DND-41 (cell line): ENCODE results near the gene TBC1D5.

Source experiments
- ATAC-seq: fragments of 200-7000 bp; cut with Tn5 transposase; 3 replicates; pipeline ENCODE4 v1.9.1; 2021; ENCODE audit warnings: low read depth; ENCODE audit not compliant: insufficient read depth
- DNase-seq: peaks from one replicate; pipeline ENCODE4 v3.0.0-alpha.2; 2020
- H2AFZ ChIP-seq: 2 replicates; pipeline ENCODE4 v1.6.0; 2012; ENCODE audit warnings: low read depth, low read length
- H3K27ac ChIP-seq: 2 replicates; pipeline ENCODE4 v1.5.1; 2012; ENCODE audit warnings: low read length, inconsistent platforms
- H3K27me3 ChIP-seq: fragments of 200-600 bp; sonication (generic); 2 replicates; pipeline ENCODE4 v1.6.0; 2012; ENCODE audit warnings: low read length, mild to moderate bottlenecking, inconsistent platforms; ENCODE audit not compliant: insufficient read depth, poor library complexity
- H3K36me3 ChIP-seq: 2 replicates; pipeline ENCODE4 v1.5.1; 2012; ENCODE audit warnings: low read length, inconsistent platforms; ENCODE audit not compliant: insufficient read depth
- H3K4me1 ChIP-seq: 2 replicates; pipeline ENCODE4 v1.5.1; 2012; ENCODE audit warnings: mild to moderate bottlenecking, low read length; ENCODE audit not compliant: insufficient read depth
- H3K4me2 ChIP-seq: 2 replicates; pipeline ENCODE4 v1.6.0; 2012; ENCODE audit warnings: mild to moderate bottlenecking, moderate library complexity, low read length, inconsistent platforms; ENCODE audit not compliant: insufficient read depth
- H3K4me3 ChIP-seq, 2 experiments: fragments of 200-600 bp in 1 of 2; shearing (Covaris generic) in 1 of 2; 2 replicates each; pipeline ENCODE4 v1.5.1; 2012 to 2016; ENCODE audit warnings: inconsistent platforms in 2 of 2, low read length in 2 of 2, mild to moderate bottlenecking in 2 of 2, low read depth in 1 of 2, moderate library complexity in 1 of 2
- H3K79me2 ChIP-seq: 2 replicates; pipeline ENCODE4 v1.6.0; 2012; ENCODE audit warnings: low read length, inconsistent platforms; ENCODE audit not compliant: insufficient read depth
- H3K9ac ChIP-seq: 2 replicates; pipeline ENCODE4 v1.6.0; 2012; ENCODE audit warnings: low read depth, mild to moderate bottlenecking, inconsistent platforms, low read length, moderate library complexity
- H3K9me3 ChIP-seq: 2 replicates; pipeline ENCODE4 v1.5.1; 2012; ENCODE audit warnings: low read length, moderate library complexity, mild to moderate bottlenecking, inconsistent platforms; ENCODE audit not compliant: insufficient read depth, severe bottlenecking
- H4K20me1 ChIP-seq: 2 replicates; pipeline ENCODE4 v1.6.0; 2012; ENCODE audit warnings: low read length; ENCODE audit not compliant: insufficient read depth
- EZH2 ChIP-seq: IDR thresholded peaks from 3 replicates; pipeline ENCODE4 v1.6.1; 2012; ENCODE audit warnings: borderline replicate concordance, low read depth, mild to moderate bottlenecking, moderate library complexity, low read length, inconsistent platforms; ENCODE audit not compliant: severe bottlenecking
- TF ChIP-seq, protein P1 (sequence below): IDR thresholded peaks from 2 replicates; pipeline ENCODE4 v1.5.1; 2012; ENCODE audit warnings: borderline replicate concordance, low read length, moderate library complexity, mild to moderate bottlenecking; ENCODE audit not compliant: poor library complexity, severe bottlenecking; ENCODE audit errors: extremely low read depth

TBC1D5 gene

DNA sequence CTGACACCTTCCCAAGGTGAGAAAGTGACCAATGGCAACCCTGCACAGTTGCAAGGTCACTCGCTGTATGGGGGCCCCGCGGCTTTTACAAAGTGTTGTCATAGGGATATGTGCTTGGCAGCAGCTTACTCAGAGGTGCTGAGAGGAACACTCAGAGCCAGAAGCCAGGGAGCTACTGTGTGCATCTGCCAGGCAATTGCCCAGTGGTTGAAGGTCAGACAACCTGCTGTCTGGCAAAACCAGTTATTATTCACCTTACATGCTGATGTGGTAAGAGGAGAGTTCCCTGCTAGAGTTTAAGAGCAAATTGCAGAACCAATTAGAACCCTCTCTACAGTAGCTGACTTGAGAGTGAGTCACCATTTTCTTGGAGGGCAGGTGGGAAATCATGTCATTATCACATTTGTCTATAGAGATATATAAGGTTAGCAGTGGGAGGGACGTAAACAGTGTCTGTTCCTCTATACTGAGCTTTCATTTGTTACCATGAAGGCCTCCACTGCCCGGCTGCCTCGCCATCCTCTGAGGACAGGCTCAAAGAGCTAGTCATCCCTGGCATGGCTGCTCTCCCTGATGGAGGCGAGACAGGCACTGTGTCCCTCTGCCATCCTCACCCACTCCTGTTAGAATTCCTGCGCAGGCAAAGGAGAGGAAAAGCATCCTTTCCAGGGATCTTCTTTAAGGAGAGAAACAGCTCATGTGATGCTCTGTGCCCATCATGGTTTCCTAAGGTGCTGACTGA lies 583.3 kb downstream of the TBC1D5 start:
- H3K4me1 ChIP-seq: no peaks in the 10 kb centered on the region
- no peaks in the 10 kb centered on the region for H4K20me1 ChIP-seq
- no peak overlapping the region for H2AFZ ChIP-seq
- H3K27ac ChIP-seq: no peak overlapping the region
- no peak for DNase-seq
- H3K4me2 ChIP-seq: no peak overlapping the region
- no peak overlapping the region for H3K4me3 ChIP-seq
- TF ChIP-seq, protein P1, sequence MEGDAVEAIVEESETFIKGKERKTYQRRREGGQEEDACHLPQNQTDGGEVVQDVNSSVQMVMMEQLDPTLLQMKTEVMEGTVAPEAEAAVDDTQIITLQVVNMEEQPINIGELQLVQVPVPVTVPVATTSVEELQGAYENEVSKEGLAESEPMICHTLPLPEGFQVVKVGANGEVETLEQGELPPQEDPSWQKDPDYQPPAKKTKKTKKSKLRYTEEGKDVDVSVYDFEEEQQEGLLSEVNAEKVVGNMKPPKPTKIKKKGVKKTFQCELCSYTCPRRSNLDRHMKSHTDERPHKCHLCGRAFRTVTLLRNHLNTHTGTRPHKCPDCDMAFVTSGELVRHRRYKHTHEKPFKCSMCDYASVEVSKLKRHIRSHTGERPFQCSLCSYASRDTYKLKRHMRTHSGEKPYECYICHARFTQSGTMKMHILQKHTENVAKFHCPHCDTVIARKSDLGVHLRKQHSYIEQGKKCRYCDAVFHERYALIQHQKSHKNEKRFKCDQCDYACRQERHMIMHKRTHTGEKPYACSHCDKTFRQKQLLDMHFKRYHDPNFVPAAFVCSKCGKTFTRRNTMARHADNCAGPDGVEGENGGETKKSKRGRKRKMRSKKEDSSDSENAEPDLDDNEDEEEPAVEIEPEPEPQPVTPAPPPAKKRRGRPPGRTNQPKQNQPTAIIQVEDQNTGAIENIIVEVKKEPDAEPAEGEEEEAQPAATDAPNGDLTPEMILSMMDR: no peak
- no peak for TF ChIP-seq EZH2
- ATAC-seq: no peak
- no peaks in the 10 kb centered on the region for H3K27me3 ChIP-seq
- H3K79me2 ChIP-seq: no peaks in the 10 kb centered on the region
- H3K9ac ChIP-seq: no peak overlapping the region
- peaks cover 88% of the 10 kb centered on the region for H3K36me3 ChIP-seq
- no peaks in the 10 kb centered on the region for H3K9me3 ChIP-seq

DNA sequence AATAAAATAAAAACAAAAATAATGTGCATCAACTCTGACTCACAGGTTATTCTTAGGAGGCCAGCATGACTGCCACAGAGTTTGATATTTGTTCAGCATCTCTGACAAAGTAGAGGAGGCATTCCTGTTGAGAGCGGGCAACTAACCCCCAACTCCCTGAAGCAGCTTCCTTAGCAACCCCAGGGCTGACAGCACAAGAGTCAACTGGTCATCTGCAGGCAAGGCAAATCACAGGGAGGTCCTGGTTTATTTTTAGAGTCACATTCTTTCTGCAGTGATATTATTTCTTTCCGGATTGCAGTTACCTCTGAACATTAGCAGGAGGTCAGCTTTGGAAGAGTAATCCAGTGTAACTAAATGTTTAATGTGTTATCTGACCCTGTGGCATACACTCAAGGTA lies 584.7 kb downstream of the TBC1D5 start:
- Histone ChIP-seq H3K4me3 (no peak overlapping the region), H3K4me2 (no peak overlapping the region), H3K9ac (no peak overlapping the region), H2AFZ (no peak overlapping the region), H3K27me3 (no peaks in the 10 kb centered on the region), H4K20me1 (no peaks in the 10 kb centered on the region), H3K27ac (no peak overlapping the region), H3K4me1 (peaks cover 9% of the 10 kb centered on the region), H3K9me3 (peaks cover 4% of the 10 kb centered on the region), H3K79me2 (no peaks in the 10 kb centered on the region), H3K36me3 (peaks cover 94% of the 10 kb centered on the region)
- DNase-seq: no peak
- TF ChIP-seq, protein P1: no peak
- no peak for TF ChIP-seq EZH2
- no peak for ATAC-seq

DNA sequence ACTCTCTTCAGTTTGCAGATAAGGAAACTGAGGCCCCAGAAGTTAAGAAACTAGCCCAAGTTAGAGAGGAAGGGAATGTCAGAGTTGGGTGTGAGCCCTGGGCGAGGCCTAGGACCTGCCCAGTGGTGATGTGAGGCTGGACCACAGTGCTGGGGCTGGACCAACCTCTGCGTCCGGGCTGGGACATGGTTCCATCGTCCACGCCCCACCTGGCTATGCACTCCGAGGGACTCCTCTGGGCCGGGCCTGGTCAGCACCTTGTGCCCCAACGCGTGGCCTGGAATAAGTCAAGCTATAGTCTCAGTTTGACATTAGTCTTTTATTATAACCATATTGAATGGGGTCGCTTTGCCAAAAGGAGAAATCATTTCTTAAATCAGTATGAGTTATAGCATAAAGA lies 585.6 kb downstream of the TBC1D5 start:
- H3K27ac ChIP-seq: no peak overlapping the region
- peaks cover 17% of the 10 kb centered on the region for H3K4me1 ChIP-seq
- no peak overlapping the region for H3K4me3 ChIP-seq
- TF ChIP-seq, protein P1: no peak
- no peak for TF ChIP-seq EZH2
- H4K20me1 ChIP-seq: no peaks in the 10 kb centered on the region
- H3K9me3 ChIP-seq: peaks cover 4% of the 10 kb centered on the region
- no peak overlapping the region for H3K9ac ChIP-seq
- ATAC-seq: no peak
- H3K27me3 ChIP-seq: no peaks in the 10 kb centered on the region
- no peaks in the 10 kb centered on the region for H3K79me2 ChIP-seq
- no peak overlapping the region for H2AFZ ChIP-seq
- H3K36me3 ChIP-seq: peaks cover 86% of the 10 kb centered on the region
- H3K4me2 ChIP-seq: no peak overlapping the region
- no peak for DNase-seq

DNA sequence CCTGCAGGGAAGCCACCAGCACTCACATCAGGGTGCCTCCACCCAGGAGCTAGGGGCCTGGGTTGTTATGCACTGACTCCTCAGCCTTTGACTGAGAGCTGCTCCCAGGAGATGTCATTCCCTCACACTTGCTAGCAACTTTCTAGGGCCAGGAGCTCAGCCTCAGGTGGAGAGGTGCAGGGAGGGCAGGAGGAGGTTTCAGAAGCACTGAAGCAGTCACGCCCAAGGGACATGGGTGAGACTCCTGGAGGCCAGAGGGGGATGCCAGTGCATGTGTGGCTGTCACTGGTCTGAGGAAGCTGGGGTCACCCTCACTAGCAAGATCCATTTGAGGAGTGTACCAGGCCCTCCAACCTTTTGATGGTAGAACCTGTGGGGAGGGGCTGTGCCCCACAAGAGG lies 586.5 kb downstream of the TBC1D5 start:
- DNase-seq (no peak), ATAC-seq (no peak)
- Histone ChIP-seq H3K4me1 (peaks cover 26% of the 10 kb centered on the region), H3K9ac (no peak overlapping the region), H3K27me3 (no peaks in the 10 kb centered on the region), H3K36me3 (peaks cover 77% of the 10 kb centered on the region), H3K4me3 (no peak overlapping the region), H2AFZ (no peak overlapping the region), H4K20me1 (no peaks in the 10 kb centered on the region), H3K4me2 (no peak overlapping the region), H3K9me3 (peaks cover 4% of the 10 kb centered on the region), H3K27ac (peak overlapping the region; percentile 29; the same call in 1 of the 2 replicates), H3K79me2 (no peaks in the 10 kb centered on the region)
- TF ChIP-seq EZH2: no peak
- TF ChIP-seq, protein P1: no peak
